Muscle of arm (tissue), 12 donors: ENCODE results near the gene SUCO. TPM values are rescaled to one million over a fixed set of nuclear protein-coding genes. Genes with fewer than 3 reads are reported as not detected.
"Not testable (repeated sequence)": the region's sequence is repeated elsewhere in the genome, so short reads cannot be mapped to it uniquely, and the experiment has no call there.

ENCODE experiments used
- DNase-seq: peaks from one replicate; pipeline ENCODE4 v3.0.0-alpha.2; 2013
- polyA plus RNA-seq, 12 donors: library from polyadenylated mRNA; unstranded; fragments of 120-200 nt; gene quantifications; one replicate each; pipeline ENCODE4 v1.2.1, GENCODE V29; 2013; ENCODE audit not compliant: insufficient read length in 12 of 12

SUCO gene
- polyA plus RNA-seq, 12 donors, result 30.0 to 54.4 (median 38.7) TPM; not detected in 1

- no peak for DNase-seq
These were observed 70.9 kb downstream of the SUCO start for GRCh38 chr1:172603816-172604215.

- no peak for DNase-seq
These were observed 72.7 kb downstream of the SUCO start for GRCh38 chr1:172605641-172606040.

GRCh38 chr1:172607145-172607544 is 74.2 kb downstream of the SUCO start:
- no peak for DNase-seq

- no peak for DNase-seq
These were observed 75.2 kb downstream of the SUCO start for GRCh38 chr1:172608098-172608601.

GRCh38 chr1:172609528-172609927 is 76.6 kb downstream of the SUCO start:
- no peak for DNase-seq

DNA sequence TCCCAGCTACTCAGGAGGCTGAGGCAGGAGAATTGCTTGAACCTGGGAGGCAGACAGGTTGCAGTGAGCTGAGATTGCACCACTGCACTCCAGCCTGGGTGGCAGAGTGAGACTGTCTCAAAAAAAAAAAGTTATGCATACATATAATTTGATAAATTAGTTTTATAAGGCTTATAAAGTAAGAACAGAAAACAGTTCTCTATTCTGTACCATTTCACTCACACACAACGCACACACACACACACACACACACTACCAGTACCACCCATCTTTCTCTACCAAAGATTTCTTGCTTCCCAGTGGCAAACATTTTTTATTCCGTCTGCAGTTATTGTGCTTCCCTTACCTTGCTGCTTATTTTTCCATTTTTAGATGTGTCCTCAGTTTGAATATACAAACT is 79.5 kb downstream of the SUCO start:
- DNase-seq, result no peak

- no peak for DNase-seq
These were observed 80.3 kb downstream of the SUCO start for GRCh38 chr1:172613294-172613693.

- no peak for DNase-seq
These were observed 83.2 kb downstream of the SUCO start for GRCh38 chr1:172616195-172616594.

DNA sequence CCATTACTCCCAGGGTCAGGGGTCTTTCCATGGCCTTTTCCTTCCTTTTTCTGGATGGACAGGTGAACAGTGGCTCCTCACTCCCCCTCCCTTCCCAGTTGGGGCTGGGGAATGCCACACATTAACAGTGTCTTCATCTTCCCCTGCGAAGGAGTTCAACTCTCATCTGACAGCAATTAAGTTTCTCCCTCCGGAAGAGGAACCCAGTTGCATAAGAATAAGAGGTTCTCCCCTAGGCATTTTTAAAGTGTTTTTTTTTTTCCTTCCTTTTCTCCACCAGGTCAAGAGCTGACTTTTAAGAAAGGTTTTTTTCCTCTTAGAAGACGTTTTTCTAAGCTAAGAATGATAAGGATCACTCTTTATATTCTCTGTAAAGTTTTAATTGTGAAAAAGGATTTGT is 83.7 kb downstream of the SUCO start:
- DNase-seq, result no peak

GRCh38 chr1:172620603-172621002 is 87.7 kb downstream of the SUCO start:
- DNase-seq, result not testable (repeated sequence)

- DNase-seq, result no peak
These were observed 89.6 kb downstream of the SUCO start for GRCh38 chr1:172622541-172622940.

- no peak for DNase-seq
These were observed 90.8 kb downstream of the SUCO start for GRCh38 chr1:172623748-172624147.

DNA sequence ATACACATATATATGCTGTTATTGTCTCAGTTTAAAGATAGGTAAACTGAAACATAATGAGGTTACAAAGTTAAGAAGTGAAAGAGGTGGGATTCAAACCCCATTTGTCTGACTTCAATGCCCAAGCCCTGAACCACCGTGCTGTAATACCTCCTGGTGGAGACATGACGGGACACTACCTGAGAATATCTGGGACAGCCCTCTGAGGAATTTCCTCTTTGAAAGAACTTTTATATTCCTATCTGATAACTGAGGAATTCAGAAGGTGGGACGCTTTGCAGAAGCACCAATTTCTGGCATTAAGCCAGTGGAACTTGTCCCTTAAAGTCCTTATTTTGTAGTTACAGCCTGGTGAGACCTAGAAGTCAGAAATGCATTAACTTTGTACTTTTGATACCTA is 93.9 kb downstream of the SUCO start:
- DNase-seq, result no peak

DNA sequence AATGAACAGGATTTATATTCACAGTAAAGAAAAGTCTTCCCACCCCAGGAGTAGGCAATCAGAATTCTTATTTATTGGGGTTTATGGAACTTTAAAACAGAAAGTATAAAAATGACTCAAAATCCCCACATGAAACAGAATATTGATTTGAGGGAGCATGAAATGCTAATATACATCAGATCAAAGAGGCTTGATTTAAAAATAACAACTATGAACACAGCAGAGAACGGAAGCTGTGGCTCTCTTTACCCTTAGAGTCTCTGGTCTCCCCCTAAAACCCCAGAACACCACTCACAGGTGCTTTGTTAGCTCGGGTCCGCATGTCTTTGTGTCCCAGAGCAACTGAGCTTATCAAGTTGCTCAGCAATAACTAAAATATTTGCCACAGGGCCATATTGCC is 94.8 kb downstream of the SUCO start:
- no peak for DNase-seq

- no peak for DNase-seq
These were observed 95.5 kb downstream of the SUCO start for GRCh38 chr1:172628401-172628800.

GRCh38 chr1:172629170-172629569 is 96.2 kb downstream of the SUCO start:
- DNase-seq, result no peak

DNA sequence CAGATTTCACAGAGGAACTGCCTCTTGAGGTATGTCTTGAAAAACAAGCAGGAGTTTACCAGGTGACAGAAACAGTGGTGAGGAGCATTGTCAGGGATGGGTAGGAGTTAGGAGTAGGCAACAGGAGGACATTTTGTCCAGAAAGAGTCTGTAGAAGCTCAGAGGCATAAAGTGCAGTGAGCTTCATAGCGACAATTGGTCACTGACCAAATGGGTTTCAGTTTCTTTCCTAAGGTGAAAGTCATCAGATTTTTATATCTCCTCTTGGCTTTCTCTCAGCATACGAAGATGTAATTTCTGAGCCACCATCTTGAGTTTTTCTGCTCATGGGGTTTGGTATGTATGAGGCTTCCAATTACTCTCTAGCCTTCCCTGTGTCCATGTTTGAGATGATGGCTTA is 96.7 kb downstream of the SUCO start:
- DNase-seq, result no peak

DNA sequence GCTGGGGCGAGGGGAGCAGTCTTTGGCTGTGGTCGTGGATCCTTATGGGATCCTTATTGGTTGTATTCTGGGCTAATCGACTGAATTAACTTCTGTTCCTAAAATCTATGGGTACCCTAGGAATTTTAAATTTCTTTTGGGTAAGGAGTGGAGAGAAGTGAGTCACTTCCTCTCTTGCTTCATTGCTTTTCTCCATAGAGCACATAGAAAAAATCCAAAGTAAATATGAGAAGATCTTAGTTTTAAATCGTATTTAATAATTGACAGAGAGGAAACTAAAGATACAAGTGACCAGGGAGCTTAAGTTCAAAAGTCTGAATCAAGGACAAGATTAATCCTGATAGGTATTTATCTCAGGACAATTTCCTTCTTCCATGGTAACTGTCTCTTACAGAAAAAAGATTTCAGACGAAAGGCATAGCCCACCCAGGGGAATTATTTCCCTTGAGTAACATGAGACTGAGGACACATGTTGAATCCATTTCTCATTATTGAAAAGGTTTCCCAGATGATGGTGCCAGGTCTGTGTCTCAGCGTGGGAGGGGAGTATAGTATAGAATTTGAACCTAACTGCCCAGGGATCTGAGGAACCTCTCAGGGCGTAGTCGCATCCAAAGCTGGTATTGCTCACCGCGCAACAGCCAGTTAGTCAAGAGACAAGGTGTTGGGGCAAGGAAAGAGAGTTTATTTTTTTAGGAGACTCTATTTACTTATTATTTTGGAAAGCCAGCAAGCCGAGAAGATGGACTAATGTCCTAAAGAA is 97.3 kb downstream of the SUCO start:
- no peak for DNase-seq

GRCh38 chr1:172630868-172631267 is 97.9 kb downstream of the SUCO start:
- no peak for DNase-seq

- DNase-seq, result no peak
These were observed 104.6 kb downstream of the SUCO start for GRCh38 chr1:172637522-172637921.

DNA sequence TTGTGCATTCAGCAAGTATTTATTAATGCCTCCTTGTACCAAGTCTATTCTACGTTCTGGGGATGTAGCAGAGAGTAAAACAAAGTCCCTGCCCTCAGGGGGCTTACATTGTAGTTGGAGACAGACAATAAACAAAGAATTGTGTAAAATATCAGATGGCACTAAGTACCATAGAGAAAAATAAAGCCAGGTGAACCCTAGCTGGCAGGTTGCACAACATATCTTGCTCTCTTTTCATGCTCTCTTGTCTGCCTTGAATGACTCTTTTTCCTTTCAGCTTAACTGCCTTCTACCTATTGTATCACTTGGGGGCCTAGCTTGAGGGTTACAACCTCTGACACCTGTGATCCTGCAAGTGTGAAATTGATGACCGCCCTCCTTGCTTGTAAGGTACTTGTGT is 105.3 kb downstream of the SUCO start:
- DNase-seq, result no peak

DNA sequence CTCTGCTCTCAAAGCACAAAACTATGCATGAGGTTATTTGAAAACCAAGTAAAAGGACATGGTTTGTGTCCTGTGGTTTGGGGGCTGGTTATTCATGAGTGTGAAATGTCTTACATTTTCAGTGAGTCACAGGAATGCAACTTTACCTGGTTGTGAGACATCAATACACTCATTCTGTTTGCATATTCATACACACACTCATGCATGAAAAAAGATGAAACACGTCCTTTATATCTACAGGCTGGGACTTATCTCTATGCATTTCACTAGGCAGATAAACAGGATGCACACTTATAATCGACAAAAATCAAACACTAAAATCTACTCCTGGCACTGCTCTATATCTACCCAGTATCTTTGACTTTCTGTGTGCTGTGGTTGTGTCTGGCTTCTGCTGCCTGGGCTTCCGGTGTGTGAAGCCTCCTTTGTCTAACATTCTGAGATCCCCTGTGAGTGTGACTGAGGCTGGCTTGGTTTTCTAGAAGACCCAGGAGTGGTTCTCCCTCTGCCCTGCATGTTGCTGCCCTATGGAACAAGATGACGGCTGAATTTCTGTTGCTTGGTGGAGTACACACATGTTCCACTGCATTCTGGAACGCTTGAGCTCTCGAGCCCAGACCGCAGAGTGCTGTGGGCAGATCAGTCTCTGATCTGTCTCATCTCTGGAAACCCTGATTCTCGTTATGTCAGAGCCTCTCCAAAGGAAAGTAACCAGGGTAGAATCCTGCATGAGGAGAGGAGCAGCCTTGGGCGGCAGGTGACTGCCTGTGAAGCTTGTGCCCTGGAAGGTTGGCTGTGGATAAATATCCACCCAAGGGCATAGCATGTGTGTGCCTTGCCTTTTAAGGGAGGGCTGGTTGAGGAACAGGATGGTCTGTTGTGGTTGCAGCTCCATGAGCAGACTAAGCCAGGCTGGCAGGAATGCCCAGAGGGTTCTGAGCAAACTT is 106.2 kb downstream of the SUCO start:
- DNase-seq, result no peak

- no peak for DNase-seq
These were observed 107.2 kb downstream of the SUCO start for GRCh38 chr1:172640111-172640510.
